Right atrium auricular region (tissue), 2 donors: ENCODE data around the gene MBD3. TPM values are rescaled to one million over a fixed set of nuclear protein-coding genes. Genes with fewer than 3 reads are reported as not detected.

ENCODE experiments used
- DNase-seq: peaks from one replicate; pipeline ENCODE4 v3.0.0-alpha.2; 2019; ENCODE audit warnings: low spot score
- H3K27ac ChIP-seq, 2 donors: fragments of 200-600 bp; sonication (generic); 1 replicate in 1 of 2; 2 replicates in 1 of 2; pipeline ENCODE4 v1.5.1; 2016 to 2019
- H3K27me3 ChIP-seq, 2 donors: fragments of 200-600 bp; sonication (generic); one replicate each; pipeline versions ENCODE4 v1.5.1 to v1.6.0; 2017 to 2019
- H3K36me3 ChIP-seq: fragments of 200-600 bp; sonication (generic); one replicate; pipeline ENCODE4 v1.5.1; 2016
- H3K4me1 ChIP-seq, 2 donors: fragments of 200-600 bp; sonication (generic); one replicate each; pipeline versions ENCODE4 v1.5.1 to v1.6.0; 2017 to 2019
- H3K4me3 ChIP-seq, 2 donors: fragments of 200-600 bp; sonication (generic); 1 replicate in 1 of 2; 2 replicates in 1 of 2; pipeline ENCODE4 v1.5.1; 2017 to 2019; ENCODE audit warnings: mild to moderate bottlenecking in 1 of 2, moderate library complexity in 1 of 2
- H3K9me3 ChIP-seq, 2 donors: fragments of 200-600 bp; sonication (generic); one replicate each; pipeline ENCODE4 v1.5.1; 2019
- total RNA-seq, 2 donors: library from RNA; depleted of rRNA; stranded (reverse); fragments of >200 nt; gene quantifications; one replicate each; pipeline ENCODE4 v1.1.0, GENCODE V29; 2016
- TF ChIP-seq, protein P1 (sequence below), 2 donors: fragments of 200-600 bp; sonication (generic); IDR thresholded peaks; one replicate each; pipeline ENCODE4 v1.5.1; 2019; ENCODE audit warnings: antibody characterized with exemption in 2 of 2

MBD3 gene
- total RNA-seq, 2 donors from 2014 or later = 64.3 to 86.8 TPM

- TF ChIP-seq, protein P1, sequence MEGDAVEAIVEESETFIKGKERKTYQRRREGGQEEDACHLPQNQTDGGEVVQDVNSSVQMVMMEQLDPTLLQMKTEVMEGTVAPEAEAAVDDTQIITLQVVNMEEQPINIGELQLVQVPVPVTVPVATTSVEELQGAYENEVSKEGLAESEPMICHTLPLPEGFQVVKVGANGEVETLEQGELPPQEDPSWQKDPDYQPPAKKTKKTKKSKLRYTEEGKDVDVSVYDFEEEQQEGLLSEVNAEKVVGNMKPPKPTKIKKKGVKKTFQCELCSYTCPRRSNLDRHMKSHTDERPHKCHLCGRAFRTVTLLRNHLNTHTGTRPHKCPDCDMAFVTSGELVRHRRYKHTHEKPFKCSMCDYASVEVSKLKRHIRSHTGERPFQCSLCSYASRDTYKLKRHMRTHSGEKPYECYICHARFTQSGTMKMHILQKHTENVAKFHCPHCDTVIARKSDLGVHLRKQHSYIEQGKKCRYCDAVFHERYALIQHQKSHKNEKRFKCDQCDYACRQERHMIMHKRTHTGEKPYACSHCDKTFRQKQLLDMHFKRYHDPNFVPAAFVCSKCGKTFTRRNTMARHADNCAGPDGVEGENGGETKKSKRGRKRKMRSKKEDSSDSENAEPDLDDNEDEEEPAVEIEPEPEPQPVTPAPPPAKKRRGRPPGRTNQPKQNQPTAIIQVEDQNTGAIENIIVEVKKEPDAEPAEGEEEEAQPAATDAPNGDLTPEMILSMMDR (IDR thresholded peaks at IDR 0.05) = no peak
- Histone ChIP-seq H3K27me3 (no peaks in the 10 kb centered on the region), H3K9me3 (no peaks in the 10 kb centered on the region), H3K36me3 (peaks cover 52% of the 10 kb centered on the region), H3K27ac (no peak overlapping the region), H3K4me1 (peaks cover 0 to 5% of the 10 kb centered on the region in 2 donors), H3K4me3 (no peak overlapping the region)
- DNase-seq = no peak
These were observed 10.5 kb downstream of the MBD3 start for GRCh38 chr19:1582201-1582600.

GRCh38 chr19:1580957-1581356 lies 11.7 kb downstream of the MBD3 start:
- Histone ChIP-seq H3K9me3 (no peaks in the 10 kb centered on the region), H3K4me1 (peaks cover 0 to 9% of the 10 kb centered on the region in 2 donors), H3K4me3 (no peak overlapping the region), H3K27ac (no peak overlapping the region), H3K36me3 (peaks cover 58% of the 10 kb centered on the region), H3K27me3 (no peaks in the 10 kb centered on the region)
- TF ChIP-seq, protein P1 (IDR thresholded peaks at IDR 0.05) = no peak
- no peak for DNase-seq

- Histone ChIP-seq H3K4me1 (peaks cover 0 to 9% of the 10 kb centered on the region in 2 donors), H3K36me3 (peaks cover 58% of the 10 kb centered on the region), H3K27ac (no peak overlapping the region), H3K9me3 (no peaks in the 10 kb centered on the region), H3K4me3 (no peak overlapping the region), H3K27me3 (no peaks in the 10 kb centered on the region)
- TF ChIP-seq, protein P1 (IDR thresholded peaks at IDR 0.05) = no peak
- no peak for DNase-seq
These were observed 12.3 kb downstream of the MBD3 start for GRCh38 chr19:1580382-1580781.

DNA sequence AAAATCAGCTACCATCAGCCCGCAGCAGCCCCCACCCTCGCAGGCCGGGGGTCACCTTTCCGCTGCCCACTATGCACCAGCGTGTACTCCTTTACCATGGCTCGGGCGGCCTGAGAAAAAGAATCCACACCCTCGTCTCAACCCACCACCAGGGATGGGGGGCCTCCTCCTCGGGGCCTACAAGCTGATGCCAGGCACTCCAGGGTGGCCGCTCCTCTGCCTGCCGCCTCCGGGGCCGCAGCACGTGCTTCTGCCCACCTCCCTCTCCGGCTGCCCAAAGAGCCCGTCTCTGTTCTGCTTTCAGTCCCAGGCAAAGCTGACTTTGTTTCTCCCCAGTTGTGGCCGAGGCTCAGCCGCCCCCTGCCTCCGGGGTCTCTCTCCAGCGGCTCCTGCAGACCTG lies 13.4 kb downstream of the MBD3 start:
- no peaks in the 10 kb centered on the region for H3K27me3 ChIP-seq
- H3K9me3 ChIP-seq = no peaks in the 10 kb centered on the region
- H3K4me1 ChIP-seq = peaks cover 0 to 9% of the 10 kb centered on the region in 2 donors
- H3K27ac ChIP-seq = no peak overlapping the region
- no peak overlapping the region for H3K4me3 ChIP-seq
- TF ChIP-seq, protein P1 (IDR thresholded peaks at IDR 0.05) = no peak
- peaks cover 55% of the 10 kb centered on the region for H3K36me3 ChIP-seq
- DNase-seq = no peak

GRCh38 chr19:1577929-1578618 lies 14.6 kb downstream of the MBD3 start:
- Histone ChIP-seq H3K27me3 (no peaks in the 10 kb centered on the region), H3K4me1 (peaks cover 0 to 9% of the 10 kb centered on the region in 2 donors), H3K36me3 (peaks cover 45% of the 10 kb centered on the region), H3K9me3 (no peaks in the 10 kb centered on the region), H3K4me3 (no peak overlapping the region), H3K27ac (peak overlapping the region in 1 of 2 donors; percentile 26)
- TF ChIP-seq, protein P1 (IDR thresholded peaks at IDR 0.05) = no peak
- no peak for DNase-seq
